Liver (tissue), 9 donors: ENCODE measurements around the gene KIAA0930. TPM values are rescaled to one million over a fixed set of nuclear protein-coding genes. Genes with fewer than 3 reads are reported as not detected.

Source experiments
- DNase-seq: peaks from one replicate; pipeline ENCODE4 v3.0.0-alpha.2; 2017; ENCODE audit warnings: low spot score
- H3K27ac ChIP-seq, 2 donors: one replicate each; pipeline ENCODE4 v1.7.0; 2013; ENCODE audit warnings: inconsistent platforms in 2 of 2, low read length in 2 of 2, control low read depth in 1 of 2, low read depth in 1 of 2, mild to moderate bottlenecking in 1 of 2
- H3K27me3 ChIP-seq, 4 donors: one replicate each; pipeline versions ENCODE4 v1.6.1 to v1.7.0; 2013; ENCODE audit warnings: low read length in 3 of 4, inconsistent platforms in 1 of 4, mild to moderate bottlenecking in 1 of 4, moderate library complexity in 1 of 4; ENCODE audit not compliant: control insufficient read depth in 4 of 4, insufficient read depth in 4 of 4
- H3K36me3 ChIP-seq, 4 donors: one replicate each; pipeline versions ENCODE4 v1.6.1 to v1.7.0; 2013; ENCODE audit warnings: low read length in 3 of 4, mild to moderate bottlenecking in 3 of 4, low read depth in 1 of 4, moderate library complexity in 1 of 4; ENCODE audit not compliant: control insufficient read depth in 4 of 4, insufficient read depth in 3 of 4
- H3K4me1 ChIP-seq, 4 donors: one replicate each; pipeline versions ENCODE4 v1.6.1 to v1.7.0; 2013; ENCODE audit warnings: low read length in 3 of 4, mild to moderate bottlenecking in 3 of 4, moderate library complexity in 1 of 4; ENCODE audit not compliant: control insufficient read depth in 4 of 4, insufficient read depth in 4 of 4
- H3K4me3 ChIP-seq, 3 donors: one replicate each; pipeline versions ENCODE4 v1.6.1 to v1.7.0; 2013; ENCODE audit warnings: low read length in 3 of 3, control low read depth in 1 of 3, low read depth in 1 of 3, mild to moderate bottlenecking in 1 of 3
- H3K9ac ChIP-seq, 2 donors: one replicate each; pipeline ENCODE4 v1.7.0; 2013; ENCODE audit warnings: low read length in 2 of 2, mild to moderate bottlenecking in 2 of 2, moderate library complexity in 2 of 2, control low read depth in 1 of 2, low read depth in 1 of 2
- H3K9me3 ChIP-seq, 4 donors: one replicate each; pipeline versions ENCODE4 v1.6.1 to v1.7.0; 2013; ENCODE audit warnings: low read length in 3 of 4; ENCODE audit not compliant: control insufficient read depth in 4 of 4
- ATF3 ChIP-seq: IDR thresholded peaks from 2 replicates; pipeline ENCODE4 v1.6.1; 2016; ENCODE audit warnings: antibody characterized with exemption
- CTCF ChIP-seq: fragments of 150-350 bp; IDR thresholded peaks from 2 replicates; pipeline ENCODE4 v1.5.1; 2017; ENCODE audit warnings: improper control_type of control experiment, low read depth, low read length; ENCODE audit not compliant: missing input control
- EGR1 ChIP-seq, 2 donors: IDR thresholded peaks; 2 replicates each; pipeline ENCODE4 v1.6.1; 2016 to 2018; ENCODE audit warnings: antibody characterized with exemption in 2 of 2, low read depth in 2 of 2
- FOXA1 ChIP-seq: IDR thresholded peaks from 2 replicates; pipeline ENCODE4 v1.6.1; 2016; ENCODE audit warnings: antibody characterized with exemption
- FOXA2 ChIP-seq: IDR thresholded peaks from 2 replicates; pipeline ENCODE4 v1.6.1; 2016; ENCODE audit warnings: antibody characterized with exemption
- GABPA ChIP-seq, 2 donors: IDR thresholded peaks in 1 of 2; conservative IDR thresholded peaks in 1 of 2; 2 replicates each; pipeline ENCODE4 v1.6.1; 2016; ENCODE audit warnings: antibody characterized with exemption in 2 of 2, mild to moderate bottlenecking in 1 of 2, moderate library complexity in 1 of 2
- HNF4G ChIP-seq: IDR thresholded peaks from 2 replicates; pipeline ENCODE4 v1.6.1; 2016; ENCODE audit warnings: antibody characterized with exemption
- JUND ChIP-seq, 2 donors: IDR thresholded peaks; 2 replicates each; pipeline ENCODE4 v1.6.1; 2016; ENCODE audit warnings: antibody characterized with exemption in 2 of 2
- MAX ChIP-seq: IDR thresholded peaks from 2 replicates; pipeline ENCODE4 v1.6.1; 2016; ENCODE audit warnings: antibody characterized with exemption
- REST ChIP-seq: IDR thresholded peaks from 2 replicates; pipeline ENCODE4 v1.6.1; 2016; ENCODE audit warnings: antibody characterized with exemption, mild to moderate bottlenecking
- RXRA ChIP-seq, 2 donors: IDR thresholded peaks; 2 replicates each; pipeline ENCODE4 v1.6.1; 2017 to 2018; ENCODE audit warnings: antibody characterized with exemption in 2 of 2, mild to moderate bottlenecking in 1 of 2
- SP1 ChIP-seq: IDR thresholded peaks from 2 replicates; pipeline ENCODE4 v1.6.1; 2018; ENCODE audit warnings: antibody characterized with exemption, mild to moderate bottlenecking
- TAF1 ChIP-seq: conservative IDR thresholded peaks from 2 replicates; pipeline ENCODE4 v1.6.1; 2016; ENCODE audit warnings: antibody characterized with exemption, mild to moderate bottlenecking
- ZBTB33 ChIP-seq: IDR thresholded peaks from 2 replicates; pipeline ENCODE4 v1.6.1; 2016; ENCODE audit warnings: antibody characterized with exemption
- WGBS: extraction: QIAGEN DNeasy Blood & Tissue Kit; methylation state at CpG from one replicate; pipeline ENCODE4 v1.1.7; 2013; 5-methylcytosine and 5-hydroxymethylcytosine counted together
- polyA plus RNA-seq, 2 donors: library from polyadenylated mRNA; stranded (reverse) in 1 of 2; unstranded in 1 of 2; fragments of 200-250 nt in 1 of 2; fragments of >200 nt in 1 of 2; fragmentation: Nextera tagmentation in 1 of 2; extraction: Ambion mirVana in 1 of 2; gene quantifications; one replicate each; pipeline versions ENCODE4 v1.2.1 to v1.2.3, GENCODE V29; 2013 to 2015
- total RNA-seq, 2 donors: library from RNA; depleted of rRNA; stranded (reverse); fragments of >200 nt; gene quantifications; one replicate each; pipeline ENCODE4 v1.2.3, GENCODE V29; 2014
- donor health status: healthy.
- donor health status: healthy.
- donor health status: healthy.
- donor health status: healthy.
- donor health status: healthy.

KIAA0930 gene
- total and polyA plus RNA-seq, 4 donors, result 6.1 to 30.0 (median 17.6) TPM

GRCh38 chr22:45233827-45234226, 6.9 kb downstream of the KIAA0930 start (continued):
- TF ChIP-seq CTCF (no peak), MAX (no peak), ATF3 (no peak), FOXA2 (no peak)

- 97% methylated on average over 10 of the region's 10 CpGs for WGBS
- DNase-seq, result no peak
- Histone ChIP-seq H3K27me3 (no peaks in the 10 kb centered on the region), H3K4me3 (no peak overlapping the region), H3K36me3 (no peaks in the 10 kb centered on the region), H3K27ac (no peak overlapping the region), H3K4me1 (peaks cover 7 to 30% (median 15%) of the 10 kb centered on the region in 4 donors), H3K9me3 (no peaks in the 10 kb centered on the region), H3K9ac (no peak overlapping the region)
- TF ChIP-seq FOXA1 (no peak), ZBTB33 (no peak), REST (no peak), TAF1 (no peak), JUND (IDR thresholded peaks at IDR 0.05) (no peak), HNF4G (no peak), CTCF (no peak), EGR1 (IDR thresholded peaks at IDR 0.05; ENCODE audit: low read depth in 2 of 2) (no peak), SP1 (no peak), RXRA (IDR thresholded peaks at IDR 0.05) (no peak), ATF3 (no peak), GABPA (IDR thresholded peaks at IDR 0.05 in 1 of 2, conservative IDR thresholded peaks at IDR 0.05 in 1 of 2) (no peak)
Observed at GRCh38 chr22:45233386-45233785, 7.3 kb downstream of the KIAA0930 start.
